CD4-positive, alpha-beta T cell (primary cell): ENCODE data around the gene DRAXIN. TPM values are rescaled to one million over a fixed set of nuclear protein-coding genes. Genes with fewer than 3 reads are reported as not detected.
A peak's percentile ranks its signal among the peaks of the same experiment; 100 is the strongest.

ENCODE experiments used
- ATAC-seq: fragments of 200-7000 bp; cut with Tn5 transposase; one replicate; pipeline ENCODE4 v1.10.0; 2022; ENCODE audit warnings: mild to moderate bottlenecking; ENCODE audit not compliant: poor library complexity
- CTCF ChIA-PET: fragments of 350-600 bp; sonication (Branson Sonifier 250); formaldehyde crosslinking; loops from one replicate; lab custom pipeline; 2021; ENCODE audit warnings: antibody characterized with exemption, inconsistent platforms; lab: Charles Lee
- POLR2A ChIA-PET: fragments of 350-600 bp; sonication (Branson Sonifier 250); formaldehyde crosslinking; loops from one replicate; lab custom pipeline; 2021; ENCODE audit warnings: antibody characterized with exemption, inconsistent platforms; lab: Charles Lee
- DNase-seq, 14 experiments: peaks; one replicate each; pipeline ENCODE4 v3.0.0-alpha.2; 2013 to 2020; ENCODE audit warnings: mixed read lengths in 2 of 14
- H3K27ac ChIP-seq, 2 donors: one replicate each; pipeline versions ENCODE4 v1.5.1 to v1.7.0; 2013; ENCODE audit warnings: low read length in 2 of 2, low read depth in 1 of 2, mild to moderate bottlenecking in 1 of 2
- H3K27me3 ChIP-seq, 2 experiments: 1 replicate in 1 of 2; 2 replicates in 1 of 2; pipeline versions ENCODE4 v1.6.1 to v1.7.0; 2013; ENCODE audit warnings: low read length in 2 of 2, control low read depth in 1 of 2, mild to moderate bottlenecking in 1 of 2, moderate library complexity in 1 of 2; ENCODE audit not compliant: insufficient read depth in 2 of 2, control insufficient read depth in 1 of 2
- H3K36me3 ChIP-seq: one replicate; pipeline ENCODE4 v1.6.1; 2013; ENCODE audit warnings: low read length, control low read depth; ENCODE audit not compliant: insufficient read depth
- H3K4me1 ChIP-seq: one replicate; pipeline ENCODE4 v1.6.1; 2013; ENCODE audit warnings: low read length, control low read depth; ENCODE audit not compliant: insufficient read depth
- H3K4me3 ChIP-seq: one replicate; pipeline ENCODE4 v1.5.1; 2013; ENCODE audit warnings: mild to moderate bottlenecking, low read length, moderate library complexity
- H3K9me3 ChIP-seq, 2 experiments: 1 replicate in 1 of 2; 2 replicates in 1 of 2; pipeline versions ENCODE4 v1.6.1 to v1.7.0; 2013; ENCODE audit warnings: low read length in 2 of 2, mild to moderate bottlenecking in 2 of 2, control low read depth in 1 of 2, moderate library complexity in 1 of 2; ENCODE audit not compliant: control insufficient read depth in 1 of 2, insufficient read depth in 1 of 2
- H3K27ac Mint-ChIP-seq: one replicate; pipeline ENCODE4 v1.8.0; 2020; ENCODE audit warnings: mixed read lengths
- H3K27me3 Mint-ChIP-seq: one replicate; pipeline ENCODE4 v1.8.0; 2021; ENCODE audit warnings: mixed read lengths
- H3K36me3 Mint-ChIP-seq: one replicate; pipeline ENCODE4 v1.8.0; 2021; ENCODE audit warnings: low read depth, mixed read lengths
- H3K4me1 Mint-ChIP-seq: one replicate; pipeline ENCODE4 v1.8.0; 2021; ENCODE audit warnings: low read depth, mixed read lengths
- H3K4me3 Mint-ChIP-seq: one replicate; pipeline ENCODE4 v1.8.0; 2020; ENCODE audit warnings: mild to moderate bottlenecking, mixed read lengths
- H3K9me3 Mint-ChIP-seq: one replicate; pipeline ENCODE4 v1.8.0; 2020; ENCODE audit warnings: mixed read lengths
- CTCF ChIP-seq: fragments of 200-600 bp; IDR thresholded peaks from one replicate; pipeline ENCODE4 v1.8.0; 2022; ENCODE audit warnings: antibody characterized with exemption, mild to moderate bottlenecking
- intact Hi-C, 2 experiments: fragments of 100-400 bp; cut with DNase I in 1 of 2; cut with micrococcal nuclease in 1 of 2; formaldehyde crosslinking; loops; one replicate each; pipeline versions ENCODE4 v1.15.1 to v1.9.0; 2023 to 2025; cut with DNase I, micrococcal nuclease
- total RNA-seq, 174 experiments: library from RNA in 2 of 174; stranded (reverse) in 2 of 174; gene quantifications; one replicate each; pipeline ENCODE4 v1.2.3 and lab custom pipeline; 2021 to 2026

DRAXIN gene
- total RNA-seq, 2 experiments from 2014 or later: 0.05 to 0.08 TPM

GRCh38 chr1:11764519-11764918, 73.0 kb downstream of the DRAXIN start:
- Histone ChIP-seq H3K27ac (no peak overlapping the region), H3K4me3 (no peak overlapping the region), H3K27me3 (peaks cover 5 to 21% of the 10 kb centered on the region in 2 experiments), H3K4me1 (peaks cover 10% of the 10 kb centered on the region), H3K9me3 (peaks cover 0 to 5% of the 10 kb centered on the region in 2 experiments), H3K36me3 (no peaks in the 10 kb centered on the region)
- H3K4me3 Mint-ChIP-seq: no peak overlapping the region
- H3K4me1 Mint-ChIP-seq: no peaks in the 10 kb centered on the region
- peak in 1 of 14 experiments; percentile 6 for DNase-seq
- ATAC-seq: no peak
- intact Hi-C loops: no loop called here
- TF ChIP-seq CTCF: no peak
- peaks cover 28% of the 10 kb centered on the region for H3K27me3 Mint-ChIP-seq
- no peaks in the 10 kb centered on the region for H3K9me3 Mint-ChIP-seq
- no peaks in the 10 kb centered on the region for H3K36me3 Mint-ChIP-seq
- CTCF ChIA-PET: no interaction called here
- no peak overlapping the region for H3K27ac Mint-ChIP-seq
- POLR2A ChIA-PET: no interaction called here

- peaks cover 21% of the 10 kb centered on the region for H3K27me3 Mint-ChIP-seq
- no peaks in the 10 kb centered on the region for H3K4me1 Mint-ChIP-seq
- Histone ChIP-seq H3K27ac (no peak overlapping the region), H3K4me1 (peaks cover 10% of the 10 kb centered on the region), H3K4me3 (no peak overlapping the region), H3K9me3 (peaks cover 0 to 5% of the 10 kb centered on the region in 2 experiments), H3K36me3 (no peaks in the 10 kb centered on the region), H3K27me3 (peaks cover 5 to 21% of the 10 kb centered on the region in 2 experiments)
- DNase-seq (peak in 1 of 14 experiments; percentile 7), ATAC-seq (no peak)
- no peak overlapping the region for H3K27ac Mint-ChIP-seq
- ChIA-PET CTCF (no interaction called here), POLR2A (no interaction called here)
- no peak overlapping the region for H3K4me3 Mint-ChIP-seq
- no peaks in the 10 kb centered on the region for H3K36me3 Mint-ChIP-seq
- intact Hi-C loops: no loop called here
- no peaks in the 10 kb centered on the region for H3K9me3 Mint-ChIP-seq
- no peak for TF ChIP-seq CTCF
Observed at GRCh38 chr1:11765661-11766428, 74.3 kb downstream of the DRAXIN start.

- peak in 1 of 14 experiments; percentile 8 for DNase-seq
- CTCF ChIA-PET: no interaction called here
Observed at GRCh38 chr1:11766429-11766776, 74.9 kb downstream of the DRAXIN start.

More at GRCh38 chr1:11766429-11766776, 74.9 kb downstream of the DRAXIN start:
- no peaks in the 10 kb centered on the region for H3K9me3 Mint-ChIP-seq
- H3K27me3 ChIP-seq: peaks cover 5 to 18% of the 10 kb centered on the region in 2 experiments
- H3K36me3 Mint-ChIP-seq: no peaks in the 10 kb centered on the region
- H3K4me1 ChIP-seq: peaks cover 10% of the 10 kb centered on the region
- TF ChIP-seq CTCF: no peak
- peaks cover 0 to 5% of the 10 kb centered on the region in 2 experiments for H3K9me3 ChIP-seq
- H3K4me3 ChIP-seq: no peak overlapping the region
- POLR2A ChIA-PET: no interaction called here
- intact Hi-C loops: no loop called here
- H3K27ac Mint-ChIP-seq: no peak overlapping the region
- H3K27me3 Mint-ChIP-seq: peaks cover 16% of the 10 kb centered on the region
- H3K4me3 Mint-ChIP-seq: no peak overlapping the region
- no peak overlapping the region for H3K27ac ChIP-seq
- ATAC-seq: no peak
- no peaks in the 10 kb centered on the region for H3K4me1 Mint-ChIP-seq
- H3K36me3 ChIP-seq: no peaks in the 10 kb centered on the region
